Measurements from ENCODE around the gene UTP14A. TPM values are rescaled to one million over a fixed set of nuclear protein-coding genes. Genes with fewer than 3 reads are reported as not detected.

Gene UTP14A
- polyA plus RNA-seq, 1 of the 3 experiments (the other 2 are of a cell fraction), result 25.4 TPM

GRCh38 chrX:129932016-129932820, 26.3 kb downstream of the UTP14A start:
- peak; percentile 94 for DNase-seq
- Histone ChIP-seq H2AFZ (ENCODE audit: low read depth) (peak overlapping the region; percentile 51; the same call in 1 of the 2 replicates), H3K4me2 (peak overlapping the region; percentile 79; the same call in 1 of the 2 replicates), H3K79me2 (ENCODE audit: insufficient read depth) (no peaks in the 10 kb centered on the region), H4K20me1 (ENCODE audit: insufficient read depth) (no peaks in the 10 kb centered on the region), H3K4me3 (ENCODE audit: low read depth in 2 of 2, low read length in 1 of 2) (peak overlapping the region; percentile 57 to 63), H3K4me1 (ENCODE audit: control insufficient read depth in 1 of 2, insufficient read depth in 2 of 2, low read depth in 1 of 2, low read length in 1 of 2) (no peaks in the 10 kb centered on the region; a peak in 1 of 4 replicates), H3K27ac (ENCODE audit: low read depth in 2 of 2, low read length in 1 of 2) (peak overlapping the region; percentile 77 to 87), H3K9me2 (no peaks in the 10 kb centered on the region), H3K36me3 (replicated peaks in 1 of 2; ENCODE audit: control insufficient read depth in 1 of 2, insufficient read depth in 2 of 2, low read length in 1 of 2) (peaks cover 12 to 16% of the 10 kb centered on the region in 2 experiments), H3F3A (replicated peaks; ENCODE audit: insufficient read depth) (peaks cover 14% of the 10 kb centered on the region), H3K9me3 (no peaks in the 10 kb centered on the region), H3K9ac (peak overlapping the region; percentile 86), H3K27me3 (ENCODE audit: insufficient read depth) (peaks cover 11% of the 10 kb centered on the region; the same call in 1 of the 2 replicates)
- WGBS (ENCODE audit: low lambda C conversion rate), result 3% methylated on average over 46 of the region's 97 CpGs
- ChIA-PET POLR2A (interaction anchor here (0.6 to 1.4 kb wide), 5 partner anchors 9 to 120 kb away, joined by 3 to 9 read pairs (median 3); partner anchors contain the start of genes BCORL1 and UTP14A), CTCF (interaction anchor here (1.3 kb wide), 1 partner anchor 10 kb away, joined by 4 read pairs; no protein-coding TSS in a partner anchor)
- no peak for TF ChIP-seq USF2 (IDR thresholded peaks at IDR 0.05; ENCODE audit: borderline replicate concordance, low read depth, low read length)
- TF ChIP-seq MAX (IDR thresholded peaks at IDR 0.05; ENCODE audit: low read depth), result 0 out of 2 replicates have a peak, but pooled peaks have one; percentile 21
- no peak for TF ChIP-seq GABPA (IDR thresholded peaks at IDR 0.05; ENCODE audit: low read depth)
- 0 out of 2 replicates have a peak, but pooled peaks have one; percentile 5 for TF ChIP-seq POLR2AphosphoS5 (IDR thresholded peaks at IDR 0.05; ENCODE audit: low read depth, low read length)

- H3K9ac ChIP-seq, result peak overlapping the region; percentile 11; the same call in 1 of the 2 replicates
- peaks cover 14% of the 10 kb centered on the region for H3F3A ChIP-seq (replicated peaks; ENCODE audit: insufficient read depth)
- no peaks in the 10 kb centered on the region for H3K79me2 ChIP-seq (ENCODE audit: insufficient read depth)
- 29% methylated on average over 19 of the region's 47 CpGs for WGBS (ENCODE audit: low lambda C conversion rate)
- no peaks in the 10 kb centered on the region for H3K9me3 ChIP-seq
- H3K36me3 ChIP-seq (replicated peaks in 1 of 2; ENCODE audit: control insufficient read depth in 1 of 2, insufficient read depth in 2 of 2, low read length in 1 of 2), result peaks cover 6 to 11% of the 10 kb centered on the region in 2 experiments
- H3K9me2 ChIP-seq, result no peaks in the 10 kb centered on the region
- H3K4me3 ChIP-seq (ENCODE audit: low read depth in 2 of 2, low read length in 1 of 2), result peak overlapping the region in 1 of 2 experiments; percentile 49; a peak in 2 of 4 replicates
- no peak overlapping the region for H3K27ac ChIP-seq (ENCODE audit: low read depth in 2 of 2, low read length in 1 of 2)
- H3K4me1 ChIP-seq (ENCODE audit: control insufficient read depth in 1 of 2, insufficient read depth in 2 of 2, low read depth in 1 of 2, low read length in 1 of 2), result no peaks in the 10 kb centered on the region; a peak in 1 of 4 replicates
- H2AFZ ChIP-seq (ENCODE audit: low read depth), result no peak overlapping the region
- H3K27me3 ChIP-seq (ENCODE audit: insufficient read depth), result peaks cover 11% of the 10 kb centered on the region; the same call in 1 of the 2 replicates
- H3K4me2 ChIP-seq, result peak overlapping the region; percentile 66; the same call in 1 of the 2 replicates
- no peaks in the 10 kb centered on the region for H4K20me1 ChIP-seq (ENCODE audit: insufficient read depth)
- no peak for TF ChIP-seq ELF1 (IDR thresholded peaks at IDR 0.05)
- CTCF ChIA-PET, result interaction anchor here (1.0 to 1.2 kb wide), 2 partner anchors 26 to 147 kb away, joined by 3 read pairs; no protein-coding TSS in a partner anchor
- DNase-seq, result no peak
- POLR2A ChIA-PET, result no interaction called here
Measured at GRCh38 chrX:129932821-129933321, 26.9 kb downstream of the UTP14A start.

- no peak overlapping the region for H2AFZ ChIP-seq (ENCODE audit: low read depth)
- H3F3A ChIP-seq (replicated peaks; ENCODE audit: insufficient read depth), result peaks cover 14% of the 10 kb centered on the region
- H3K27me3 ChIP-seq (ENCODE audit: insufficient read depth), result peaks cover 17% of the 10 kb centered on the region; the same call in 1 of the 2 replicates
- no peak overlapping the region for H3K9ac ChIP-seq
- POLR2A ChIA-PET, result interaction anchor here (0.6 kb wide), 1 partner anchor 46 kb away, joined by 3 read pairs; no protein-coding TSS in a partner anchor
- no peaks in the 10 kb centered on the region for H3K9me3 ChIP-seq
- H3K27ac ChIP-seq (ENCODE audit: low read depth in 2 of 2, low read length in 1 of 2), result no peak overlapping the region
- WGBS (ENCODE audit: low lambda C conversion rate), result 48% methylated on average over 5 of the region's 7 CpGs
- no peaks in the 10 kb centered on the region for H3K9me2 ChIP-seq
- no peak overlapping the region for H3K4me2 ChIP-seq
- peaks cover 5 to 11% of the 10 kb centered on the region in 2 experiments for H3K36me3 ChIP-seq (replicated peaks in 1 of 2; ENCODE audit: control insufficient read depth in 1 of 2, insufficient read depth in 2 of 2, low read length in 1 of 2)
- DNase-seq, result no peak
- no peaks in the 10 kb centered on the region for H3K79me2 ChIP-seq (ENCODE audit: insufficient read depth)
- H3K4me3 ChIP-seq (ENCODE audit: low read depth in 2 of 2, low read length in 1 of 2), result no peak overlapping the region
- no peaks in the 10 kb centered on the region for H4K20me1 ChIP-seq (ENCODE audit: insufficient read depth)
- CTCF ChIA-PET, result interaction anchor here (0.5 to 1.4 kb wide), 6 partner anchors 8 to 146 kb away, joined by 3 to 5 read pairs (median 3); no protein-coding TSS in a partner anchor
- no peaks in the 10 kb centered on the region; a peak in 1 of 4 replicates for H3K4me1 ChIP-seq (ENCODE audit: control insufficient read depth in 1 of 2, insufficient read depth in 2 of 2, low read depth in 1 of 2, low read length in 1 of 2)
- TF ChIP-seq NRF1 (IDR thresholded peaks at IDR 0.05; ENCODE audit: low read depth, low read length) (no peak), GABPA (IDR thresholded peaks at IDR 0.05; ENCODE audit: low read depth) (no peak), SIN3A (IDR thresholded peaks at IDR 0.05; ENCODE audit: borderline replicate concordance, low read depth, low read length) (no peak), IRF3 (IDR thresholded peaks at IDR 0.05; ENCODE audit: low read depth, low read length) (no peak), FOXM1 (IDR thresholded peaks at IDR 0.05; ENCODE audit: low read depth) (no peak), USF2 (IDR thresholded peaks at IDR 0.05; ENCODE audit: borderline replicate concordance, low read depth, low read length) (no peak), MEF2A (IDR thresholded peaks at IDR 0.05; ENCODE audit: borderline replicate concordance, low read depth) (no peak), GATA2 (CRISPR knock-in tag; IDR thresholded peaks at IDR 0.05) (no peak), CHD2 (IDR thresholded peaks at IDR 0.05; ENCODE audit: low read length, partially characterized antibody) (no peak), EP300 (IDR thresholded peaks at IDR 0.05; ENCODE audit: borderline replicate concordance in 1 of 2, low read depth in 1 of 2, low read length in 1 of 2) (no peak), TEAD4 (IDR thresholded peaks at IDR 0.05; ENCODE audit: borderline replicate concordance, insufficient read depth) (no peak)
Measured at GRCh38 chrX:129933700-129934099, 27.7 kb downstream of the UTP14A start.
